Right ventricle myocardium inferior (tissue), 1 donor: ENCODE results near the gene DCLRE1A. TPM values are rescaled to one million over a fixed set of nuclear protein-coding genes. Genes with fewer than 3 reads are reported as not detected.
"Not testable (repeated sequence)": the region's sequence is repeated elsewhere in the genome, so short reads cannot be mapped to it uniquely, and the experiment has no call there.

ENCODE experiments used
- ATAC-seq: fragments of 200-7000 bp; cut with Tn5 transposase; one replicate; pipeline ENCODE4 v1.9.1; 2020; ENCODE audit warnings: mild to moderate bottlenecking, moderate library complexity
- DNase-seq: peaks from one replicate; pipeline ENCODE4 v3.0.0; 2021; ENCODE audit errors: missing footprints
- intact Hi-C: fragments of 100-400 bp; cut with DNase I; formaldehyde crosslinking; loops from one replicate; pipeline ENCODE4 v1.11.0; 2022
- total RNA-seq: library from RNA; stranded (reverse); fragmentation: NEBNext Ultra II Directional; extraction: Animal tissue kit (Norgen Biotek cat#: 25700); gene quantifications from one replicate; pipeline ENCODE4 v1.2.1, GENCODE V29; 2021
- donor health status: DM: no; HTN: yes; CAD: no; lungs with severe emphysema.

The DCLRE1A gene
- total RNA-seq, 1 donor from 2014 or later = 6.8 TPM

GRCh38 chr10:113820507-113820906 lies 33.4 kb downstream of the DCLRE1A start:
- DNase-seq (no peak), ATAC-seq (no peak)
- intact Hi-C loops = no loop called here

- ATAC-seq (no peak), DNase-seq (no peak)
- intact Hi-C loops = no loop called here
These were observed 33.9 kb downstream of the DCLRE1A start for GRCh38 chr10:113819989-113820388.

- intact Hi-C loops, ATAC-seq, DNase-seq: not testable (repeated sequence)
These were observed 39.2 kb downstream of the DCLRE1A start for GRCh38 chr10:113814700-113815099.

GRCh38 chr10:113808168-113808567 lies 45.7 kb downstream of the DCLRE1A start:
- ATAC-seq = no peak
- intact Hi-C loops = loop anchor here (10.0 kb wide), 1 partner anchor 87 kb away; no protein-coding TSS in a partner anchor

GRCh38 chr10:113806503-113806902 lies 47.4 kb downstream of the DCLRE1A start:
- ATAC-seq = no peak
- intact Hi-C loops = loop anchor here (10.0 kb wide), 1 partner anchor 88 kb away; no protein-coding TSS in a partner anchor

More at GRCh38 chr10:113808168-113808567, 45.7 kb downstream of the DCLRE1A start:
- no peak for DNase-seq

GRCh38 chr10:113802997-113803396 lies 50.9 kb downstream of the DCLRE1A start:
- no peak for ATAC-seq
- intact Hi-C loops = loop anchor here (10.0 kb wide), 1 partner anchor 92 kb away; no protein-coding TSS in a partner anchor
- DNase-seq = no peak

More at GRCh38 chr10:113806503-113806902, 47.4 kb downstream of the DCLRE1A start:
- DNase-seq = no peak

- DNase-seq = no peak
- no peak for ATAC-seq
- intact Hi-C loops = loop anchor here (10.0 kb wide), 1 partner anchor 93 kb away; no protein-coding TSS in a partner anchor
These were observed 52.3 kb downstream of the DCLRE1A start for GRCh38 chr10:113801569-113801968.

- intact Hi-C loops = no loop called here
- ATAC-seq = no peak
These were observed 62.2 kb downstream of the DCLRE1A start for GRCh38 chr10:113791691-113792090.

GRCh38 chr10:113788604-113789083 lies 65.2 kb downstream of the DCLRE1A start:
- DNase-seq (no peak), ATAC-seq (peak; percentile 72)
- intact Hi-C loops = loop anchor here (10.0 kb wide), 1 partner anchor 74 kb away; no protein-coding TSS in a partner anchor

More at GRCh38 chr10:113791691-113792090, 62.2 kb downstream of the DCLRE1A start:
- DNase-seq = no peak

Other genes with a start within 250 kb of the DCLRE1A start
- 1,026 TPM for gene NRAP, start 190.0 kb downstream of the DCLRE1A start, total RNA-seq
- gene CASP7, start 174.2 kb downstream of the DCLRE1A start, total RNA-seq = 13.8 TPM
- gene PLEKHS1, start 102.4 kb downstream of the DCLRE1A start, total RNA-seq = not detected
- gene NHLRC2, start 579 bp upstream of the DCLRE1A start, total RNA-seq = 60.6 TPM
- 63.1 TPM for gene ADRB1, start 189.8 kb upstream of the DCLRE1A start, total RNA-seq